Fibroblast of peridontal ligament (primary cell): Measurements from ENCODE around the gene NDFIP1.
A peak's percentile ranks its signal among the peaks of the same experiment; 100 is the strongest.
"Not testable (repeated sequence)": the region's sequence is repeated elsewhere in the genome, so short reads cannot be mapped to it uniquely, and the experiment has no call there.

Source experiments
- DNase-seq: peaks from one replicate; pipeline ENCODE4 v3.0.0-alpha.2; 2010; ENCODE audit errors: extremely low read depth

Gene NDFIP1

GRCh38 chr5:142108432-142109330 is at the start of gene NDFIP1:
Gene NDFIP1 (plus strand): TSS chr5:142108779. CDS start chr5:142108975, 196 bp downstream.
- DNase-seq, result peak; percentile 46

GRCh38 chr5:142059304-142059940 is 49.2 kb upstream of the NDFIP1 start:
- peak; percentile 80 for DNase-seq

- no peak for DNase-seq
These were observed 45.2 kb upstream of the NDFIP1 start for GRCh38 chr5:142063376-142063775.

GRCh38 chr5:142063878-142064331 is 44.7 kb upstream of the NDFIP1 start:
- peak; percentile 86 for DNase-seq

GRCh38 chr5:142065273-142065672 is 43.3 kb upstream of the NDFIP1 start:
- peak; percentile 71 for DNase-seq

GRCh38 chr5:142069606-142070399 is 38.8 kb upstream of the NDFIP1 start:
- no peak for DNase-seq

GRCh38 chr5:142070734-142071133 is 37.8 kb upstream of the NDFIP1 start:
- no peak for DNase-seq

GRCh38 chr5:142072488-142072887 is 36.1 kb upstream of the NDFIP1 start:
- no peak for DNase-seq

GRCh38 chr5:142073362-142073988 is 35.1 kb upstream of the NDFIP1 start:
- DNase-seq, result no peak

GRCh38 chr5:142074006-142074405 is 34.6 kb upstream of the NDFIP1 start:
- DNase-seq, result no peak

GRCh38 chr5:142078221-142078620 is 30.4 kb upstream of the NDFIP1 start:
- no peak for DNase-seq

GRCh38 chr5:142078706-142079105 is 29.9 kb upstream of the NDFIP1 start:
- DNase-seq, result no peak

GRCh38 chr5:142079306-142079721 is 29.3 kb upstream of the NDFIP1 start:
- no peak for DNase-seq

- DNase-seq, result no peak
These were observed 28.3 kb upstream of the NDFIP1 start for GRCh38 chr5:142080248-142080647.

- DNase-seq, result no peak
These were observed 26.3 kb upstream of the NDFIP1 start for GRCh38 chr5:142082182-142082781.

GRCh38 chr5:142086229-142086628 is 22.4 kb upstream of the NDFIP1 start:
- no peak for DNase-seq

GRCh38 chr5:142086679-142087078 is 21.9 kb upstream of the NDFIP1 start:
- DNase-seq, result no peak

GRCh38 chr5:142087920-142088679 is 20.5 kb upstream of the NDFIP1 start:
- no peak for DNase-seq

GRCh38 chr5:142088855-142089479 is 19.6 kb upstream of the NDFIP1 start:
- DNase-seq, result not testable (repeated sequence)

- DNase-seq, result no peak
These were observed 17.6 kb upstream of the NDFIP1 start for GRCh38 chr5:142091012-142091411.
